ENCODE data around the gene CDON. TPM values are rescaled to one million over a fixed set of nuclear protein-coding genes. Genes with fewer than 3 reads are reported as not detected.
A peak's percentile ranks its signal among the peaks of the same experiment; 100 is the strongest.

Gene CDON
- total and polyA plus RNA-seq, 2 of the 13 experiments (the other 11 are each of a cell fraction or from before 2014, with no cell fraction given): 9.6 to 12.8 TPM

- no peaks in the 10 kb centered on the region for H3K9me3 ChIP-seq (ENCODE audit: low read length)
- H3K27me3 ChIP-seq (ENCODE audit: control insufficient read depth in 1 of 2, insufficient read depth in 2 of 2, low read length in 2 of 2): no peaks in the 10 kb centered on the region
- no peak for FAIRE-seq
- no peak for ATAC-seq
- H3K4me2 ChIP-seq (ENCODE audit: low read depth, low read length): no peak overlapping the region
- H2AFZ ChIP-seq (ENCODE audit: low read length): no peak overlapping the region
- CTCF ChIA-PET (ENCODE audit: low intra/inter-chr PET ratio, low total read pairs): no interaction called here
- no peaks in the 10 kb centered on the region for H3K79me2 ChIP-seq (ENCODE audit: insufficient read depth, low read length)
- in situ Hi-C loops (cut with HindIII; ENCODE audit: extremely low pct_ligation_motif_present, low pct_unique_long_range_greater_than_20kb) (no loop called here), intact Hi-C loops (cut with micrococcal nuclease; ENCODE audit: unreplicated experiment) (no loop called here)
- H4K20me1 ChIP-seq (ENCODE audit: insufficient read depth, low read length): no peaks in the 10 kb centered on the region
- WGBS (ENCODE audit: low lambda C conversion rate): 95% methylated on average over 9 of the region's 9 CpGs
- POLR2A ChIA-PET: interaction anchor here (1.4 kb wide), 1 partner anchor 22 kb away, joined by 4 read pairs; no protein-coding TSS in a partner anchor
- no peak overlapping the region for H3K9ac ChIP-seq (ENCODE audit: insufficient read depth, low read depth, low read length)
- BruUV-seq (replicated peaks): no TSS peak
- H3K4me1 ChIP-seq (ENCODE audit: insufficient read depth, low read length): peaks cover 25% of the 10 kb centered on the region
- no peak for DNase-seq (ENCODE audit: low spot score)
- TF ChIP-seq PBX3 (CRISPR knock-in tag; IDR thresholded peaks at IDR 0.05; ENCODE audit: borderline replicate concordance) (no peak), MAFK (conservative IDR thresholded peaks at IDR 0.05 in 1 of 2, IDR thresholded peaks at IDR 0.05 in 1 of 2; ENCODE audit: low read length in 2 of 2) (0 out of 4 replicates have a peak, but pooled peaks have one; percentile 14)
- H3K4me3 ChIP-seq (replicated peaks in 1 of 3; ENCODE audit: insufficient read depth in 1 of 3, low read depth in 2 of 3, low read length in 3 of 3): no peak overlapping the region
- no peak overlapping the region for H3K27ac ChIP-seq (ENCODE audit: extremely low read length, insufficient read depth, low read length)
- 0 out of 5 replicates have a peak, but pooled peaks cover 0 to 3% of the 10 kb centered on the region in 2 experiments for H3K36me3 ChIP-seq (replicated peaks in 1 of 2; ENCODE audit: control insufficient read depth in 1 of 2, insufficient read depth in 2 of 2, low read length in 2 of 2)
Measured at GRCh38 chr11:126039485-126040271, 23.0 kb downstream of the CDON start.

GRCh38 chr11:126035718-126036117 lies 26.9 kb downstream of the CDON start:
- FAIRE-seq (no peak), DNase-seq (ENCODE audit: low spot score) (no peak), ATAC-seq (no peak)
- intact Hi-C loops (cut with micrococcal nuclease; ENCODE audit: unreplicated experiment): no loop called here
- WGBS (ENCODE audit: low lambda C conversion rate): 97% methylated on average over 5 of the region's 5 CpGs
- no peak overlapping the region for H3K9ac ChIP-seq (ENCODE audit: insufficient read depth, low read depth, low read length)
- H3K4me2 ChIP-seq (ENCODE audit: low read depth, low read length): no peak overlapping the region
- no peaks in the 10 kb centered on the region for H3K27me3 ChIP-seq (ENCODE audit: control insufficient read depth in 1 of 2, insufficient read depth in 2 of 2, low read length in 2 of 2)
- H3K4me1 ChIP-seq (ENCODE audit: insufficient read depth, low read length): peaks cover 35% of the 10 kb centered on the region
- in situ Hi-C loops (cut with HindIII; ENCODE audit: extremely low pct_ligation_motif_present, low pct_unique_long_range_greater_than_20kb): no loop called here
- no peaks in the 10 kb centered on the region for H4K20me1 ChIP-seq (ENCODE audit: insufficient read depth, low read length)
- CTCF ChIA-PET (ENCODE audit: low intra/inter-chr PET ratio, low total read pairs): no interaction called here
- POLR2A ChIA-PET: no interaction called here
- H3K27ac ChIP-seq (ENCODE audit: extremely low read length, insufficient read depth, low read length): no peak overlapping the region
- H3K36me3 ChIP-seq (replicated peaks in 1 of 2; ENCODE audit: control insufficient read depth in 1 of 2, insufficient read depth in 2 of 2, low read length in 2 of 2): no peaks in the 10 kb centered on the region
- H3K4me3 ChIP-seq (replicated peaks in 1 of 3; ENCODE audit: insufficient read depth in 1 of 3, low read depth in 2 of 3, low read length in 3 of 3): no peak overlapping the region
- no TSS peak for BruUV-seq (replicated peaks)
- H2AFZ ChIP-seq (ENCODE audit: low read length): no peak overlapping the region
- no peaks in the 10 kb centered on the region for H3K9me3 ChIP-seq (ENCODE audit: low read length)
- no peaks in the 10 kb centered on the region for H3K79me2 ChIP-seq (ENCODE audit: insufficient read depth, low read length)
- TF ChIP-seq ZNF333 (CRISPR knock-in tag; IDR thresholded peaks at IDR 0.05; ENCODE audit: borderline replicate concordance): no peak
- TF ChIP-seq FOXP1 (IDR thresholded peaks at IDR 0.05): no peak
- no peak for TF ChIP-seq FOXP1 (CRISPR knock-in tag; IDR thresholded peaks at IDR 0.05)
- no peak for TF ChIP-seq ETV6 (CRISPR knock-in tag; conservative IDR thresholded peaks at IDR 0.05)
- no peak for TF ChIP-seq AKAP8 (CRISPR knock-in tag; IDR thresholded peaks at IDR 0.05)
- TF ChIP-seq ZBTB7A (CRISPR knock-in tag; IDR thresholded peaks at IDR 0.05): no peak
- no peak for TF ChIP-seq ZBTB8A (CRISPR knock-in tag; IDR thresholded peaks at IDR 0.05; ENCODE audit: borderline replicate concordance, low read depth)
- no peak for TF ChIP-seq NR2C2 (CRISPR knock-in tag; IDR thresholded peaks at IDR 0.05; ENCODE audit: borderline replicate concordance)
- no peak for TF ChIP-seq HDAC2 (CRISPR knock-in tag; IDR thresholded peaks at IDR 0.05)
- no peak for TF ChIP-seq ZNF709 (CRISPR knock-in tag; IDR thresholded peaks at IDR 0.05)
- no peak for TF ChIP-seq ZNF563 (CRISPR knock-in tag; IDR thresholded peaks at IDR 0.05)
- TF ChIP-seq GPBP1L1 (CRISPR knock-in tag; IDR thresholded peaks at IDR 0.05): no peak
- TF ChIP-seq HOXA3 (CRISPR knock-in tag; IDR thresholded peaks at IDR 0.05): no peak

Measured in HepG2 (cell line).